Stimulated activated CD4-positive, alpha-beta T cell treated with anti-CD3 and anti-CD28 coated beads, Interleukin-15, amount 100 ng/mL, for 24 hours (primary cell): ENCODE measurements around the gene CAMKMT.

ENCODE experiments used
- DNase-seq: peaks from one replicate; pipeline ENCODE4 v3.0.0-alpha.2; 2020

The CAMKMT gene

DNA sequence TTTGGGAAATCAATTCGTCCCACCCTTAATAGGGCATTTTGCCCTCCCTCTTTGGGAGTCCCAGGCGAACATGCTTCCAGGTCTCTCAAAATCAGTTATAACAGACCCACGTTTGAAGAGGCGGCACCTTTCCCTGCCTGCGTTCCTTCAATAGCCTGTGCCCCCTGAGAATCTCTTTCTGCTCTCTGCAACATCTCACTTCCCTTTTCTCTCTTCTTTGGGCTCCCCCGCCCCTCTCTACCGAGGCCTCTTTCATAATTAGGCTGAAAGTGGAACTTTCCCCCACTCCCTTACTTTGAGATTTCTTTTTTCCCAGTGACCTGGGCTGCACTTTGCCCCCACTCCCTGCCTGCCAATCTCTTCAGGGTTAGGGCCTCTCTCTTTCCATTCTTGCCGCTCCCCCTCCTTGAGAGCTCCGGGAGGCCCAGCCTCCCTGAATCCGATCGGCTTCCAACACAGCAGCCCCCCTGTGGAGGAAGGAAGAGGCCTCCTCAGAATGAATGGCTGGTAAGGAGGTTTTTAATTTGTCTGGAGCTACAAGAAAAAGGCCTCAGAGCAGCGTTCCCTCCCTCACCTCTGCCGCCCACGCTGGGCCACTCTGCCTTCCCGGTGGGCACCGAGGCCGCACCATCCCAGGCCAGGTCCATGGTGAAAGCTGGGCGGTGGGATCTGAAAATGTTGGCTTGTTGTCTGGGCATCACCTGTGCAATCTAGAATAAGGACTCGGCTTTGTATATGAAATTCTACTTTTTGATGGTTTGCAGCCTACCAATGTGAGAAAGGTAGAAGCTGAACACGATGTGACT is 417.1 kb downstream of the CAMKMT start:
- no peak for DNase-seq

DNA sequence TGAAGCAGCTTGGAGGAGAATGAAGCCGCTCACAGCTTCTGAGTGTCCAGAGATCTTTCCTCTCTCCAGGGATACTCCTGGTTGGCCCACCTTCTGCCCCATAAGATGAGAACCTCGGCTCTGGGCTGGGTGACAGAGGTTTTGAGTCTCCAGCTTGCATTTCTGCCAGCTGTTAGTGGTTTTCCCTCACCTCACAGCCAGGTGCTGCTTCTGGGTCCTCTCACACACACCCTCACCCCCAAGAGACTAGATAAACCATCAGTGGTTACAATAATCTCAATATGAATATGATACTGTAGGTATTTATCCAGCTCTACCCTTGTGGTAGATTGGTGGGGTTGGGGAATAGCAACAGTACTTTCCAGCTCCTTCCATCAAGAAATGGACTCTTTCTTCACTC is 418.0 kb downstream of the CAMKMT start:
- no peak for DNase-seq

DNA sequence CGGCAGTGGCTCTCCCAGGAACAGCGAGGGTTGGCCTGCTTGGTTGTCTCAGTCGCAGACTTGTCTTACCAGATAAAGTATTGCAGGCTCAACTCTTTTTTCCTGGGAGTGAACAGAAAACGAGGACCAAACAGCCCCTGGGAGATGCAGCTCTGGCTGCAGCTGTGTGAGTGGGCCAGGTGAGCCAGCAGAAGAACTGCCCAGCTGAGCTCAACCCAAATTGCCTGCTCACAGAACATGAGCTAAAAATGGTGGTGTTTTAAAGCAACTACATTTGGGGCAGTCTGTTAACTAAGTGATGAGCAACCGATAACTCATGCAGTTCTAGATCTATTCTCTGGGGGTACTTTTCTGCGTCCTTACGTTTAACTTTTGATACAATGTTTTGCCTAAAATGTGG is 418.7 kb downstream of the CAMKMT start:
- DNase-seq: no peak

DNA sequence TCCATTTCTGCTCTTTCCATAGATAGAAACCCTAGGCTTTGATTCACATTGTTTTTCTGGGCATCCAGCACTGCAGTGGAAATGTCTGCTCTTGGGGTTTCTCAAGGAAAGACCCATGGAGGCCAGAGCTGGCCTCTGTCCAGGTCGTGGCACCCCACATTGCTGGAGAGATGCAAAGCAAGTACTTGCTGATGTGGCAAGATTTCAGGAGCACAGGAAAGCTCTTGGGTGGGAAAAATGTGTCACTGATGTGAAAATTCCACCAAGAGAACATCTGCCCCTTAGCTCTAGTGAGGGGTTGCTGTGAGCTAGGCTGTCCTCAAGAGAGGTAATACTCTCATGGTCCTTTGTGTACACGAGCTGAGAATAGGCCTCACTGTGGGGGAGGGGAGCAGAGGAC is 423.7 kb downstream of the CAMKMT start:
- DNase-seq: no peak

DNA sequence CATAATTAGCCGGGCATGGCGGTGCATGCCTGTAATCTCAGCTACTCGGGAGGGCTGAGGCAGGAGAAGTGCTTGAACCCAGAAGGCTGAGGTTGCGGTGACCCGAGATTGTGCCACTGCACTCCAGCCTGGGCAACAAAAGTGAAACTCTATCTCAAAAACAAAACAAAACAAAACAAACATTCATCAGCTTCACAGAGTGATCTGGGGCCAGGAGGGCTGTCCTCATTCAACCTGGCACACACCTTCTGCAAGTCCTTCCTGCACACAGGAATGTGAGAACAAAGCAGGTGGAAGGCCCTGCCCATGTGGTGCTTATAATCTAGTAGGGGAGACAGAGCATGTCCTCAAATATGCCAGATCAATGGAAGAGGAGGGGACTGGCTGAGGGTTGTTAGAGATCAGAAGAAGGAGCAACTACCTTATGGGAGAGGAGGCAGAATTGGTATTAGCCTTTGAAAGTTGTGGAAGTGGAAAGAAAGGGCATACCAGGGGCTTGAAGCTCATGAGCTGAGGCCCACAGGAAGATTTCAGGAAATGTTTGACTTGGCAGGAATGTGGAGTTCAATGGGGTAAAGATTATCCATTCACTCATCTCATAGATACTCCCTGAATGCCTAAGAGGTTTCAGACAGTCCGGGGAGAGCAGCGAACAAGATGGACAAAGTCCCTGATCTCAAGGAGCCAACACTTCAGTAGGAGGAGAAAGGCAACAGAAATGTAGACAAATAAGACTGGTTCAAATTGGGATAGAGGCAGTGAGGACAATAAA is 424.5 kb downstream of the CAMKMT start:
- DNase-seq: no peak

DNA sequence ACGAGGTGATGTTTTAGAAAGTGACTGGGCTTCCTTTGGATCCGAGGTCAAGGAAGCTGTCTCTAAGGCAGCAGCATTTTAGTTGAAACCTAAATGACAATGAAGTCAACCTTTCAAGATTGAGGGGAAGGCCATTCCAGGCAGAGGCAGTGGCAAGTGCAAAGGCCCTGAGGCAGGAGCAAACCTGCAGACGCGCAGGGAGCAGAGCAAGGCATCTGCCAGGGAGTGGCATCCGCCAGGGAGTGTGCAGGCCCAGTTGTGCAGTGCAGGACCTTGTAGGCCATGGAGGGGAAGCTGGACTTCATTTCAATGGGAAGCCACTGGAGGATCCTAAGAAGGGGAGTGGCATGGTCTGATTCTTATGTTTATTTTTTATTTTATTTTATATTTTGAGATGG is 425.1 kb downstream of the CAMKMT start:
- DNase-seq: no peak

DNA sequence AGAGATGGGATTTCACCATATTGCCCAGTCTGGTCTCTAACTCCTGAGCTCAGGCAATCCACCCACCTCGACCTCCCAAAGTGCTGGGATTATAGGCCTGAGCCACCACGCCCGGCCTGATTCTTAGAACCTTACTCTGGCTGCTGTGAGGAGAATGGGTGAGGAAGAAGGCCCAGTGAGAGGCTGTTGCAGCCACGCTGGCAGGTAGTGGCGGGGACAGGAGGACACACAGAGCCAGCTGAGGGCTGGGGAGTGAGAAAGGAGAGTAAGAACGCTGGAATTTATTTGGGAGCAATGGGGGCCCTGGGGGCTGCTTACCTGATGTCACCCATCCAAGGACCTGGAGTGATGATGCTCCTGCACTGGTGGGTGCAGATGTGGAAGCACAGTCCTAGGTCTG is 425.9 kb downstream of the CAMKMT start:
- DNase-seq: no peak

DNA sequence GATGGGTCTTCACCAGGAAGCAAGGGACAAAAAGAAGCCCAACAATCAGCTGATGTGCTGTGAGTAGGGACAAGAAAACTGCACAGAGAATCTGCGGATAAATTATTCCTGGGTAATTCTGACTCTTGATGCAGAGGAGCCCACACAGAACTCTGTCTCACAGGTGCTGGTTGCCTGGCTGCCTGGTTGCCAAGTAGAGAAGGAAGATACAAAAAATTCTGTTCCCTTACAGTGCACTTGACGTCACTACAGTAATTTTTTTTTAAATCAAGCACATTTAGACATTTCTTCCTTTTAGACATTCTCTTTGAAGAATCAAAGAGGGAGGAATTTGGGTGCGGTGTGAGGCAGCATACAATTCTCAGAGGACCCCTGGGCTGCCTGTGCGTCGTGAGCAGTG is 427.7 kb downstream of the CAMKMT start:
- no peak for DNase-seq

DNA sequence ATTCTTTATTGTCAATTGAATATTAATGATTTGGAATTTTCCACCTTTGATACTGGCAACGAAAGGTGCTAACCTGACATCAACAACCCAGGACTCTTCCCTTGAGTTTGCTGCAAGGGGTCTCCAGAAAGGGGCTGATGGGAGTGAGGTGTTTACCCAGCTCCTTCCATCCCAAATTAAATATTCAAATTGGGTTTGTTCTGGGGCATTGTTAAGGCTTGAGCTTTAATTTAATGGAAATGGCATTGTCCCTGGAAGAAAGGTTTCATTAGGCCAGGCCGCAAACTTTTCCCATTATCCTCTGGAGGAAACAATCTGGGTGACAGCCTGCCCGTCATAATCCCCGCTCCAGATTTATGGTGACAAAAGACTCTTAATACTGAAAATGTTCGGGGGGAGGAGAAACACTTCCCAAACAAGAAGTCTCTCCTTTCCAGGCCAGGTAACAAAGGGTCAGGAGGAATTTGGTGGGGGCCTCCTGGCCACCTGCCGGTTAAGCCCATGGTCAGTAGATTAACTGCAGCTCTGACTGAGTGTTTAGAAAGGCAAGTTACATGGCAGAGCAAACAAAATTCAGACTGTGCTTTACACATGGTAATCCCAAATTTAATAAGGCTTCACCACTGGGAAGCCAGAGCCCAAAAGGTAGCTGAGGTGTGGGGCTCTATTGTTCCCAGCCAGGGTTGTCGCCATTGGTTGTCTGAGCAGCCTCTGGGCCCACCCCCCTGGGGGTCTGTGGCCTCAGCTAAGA is 428.4 kb downstream of the CAMKMT start:
- no peak for DNase-seq

DNA sequence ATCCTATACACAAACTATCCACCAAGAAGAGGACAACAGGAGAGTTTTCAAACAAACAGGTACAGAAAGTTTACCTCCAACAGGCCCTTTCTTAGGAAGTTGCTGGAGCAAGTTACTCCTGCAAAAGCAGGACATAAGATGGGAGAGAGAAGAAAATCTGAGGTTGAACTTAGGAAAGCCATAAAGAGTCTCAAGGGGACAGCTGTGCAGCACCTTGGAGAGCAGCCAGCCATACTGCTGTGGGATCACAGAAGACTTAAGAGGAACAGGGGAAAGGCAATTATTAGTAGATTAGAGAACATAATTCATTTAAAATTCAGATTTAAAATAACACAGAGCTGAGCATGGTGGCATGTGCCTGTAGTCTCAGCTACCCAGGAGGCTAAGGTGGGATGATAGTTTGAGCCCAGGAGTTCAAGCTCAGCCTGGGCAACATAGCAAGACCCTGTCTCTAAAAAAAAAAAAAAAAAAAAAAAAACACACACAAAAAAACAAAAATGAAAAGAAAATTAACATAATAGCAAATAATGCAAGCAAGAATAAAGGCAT is 431.6 kb downstream of the CAMKMT start:
- no peak for DNase-seq

DNA sequence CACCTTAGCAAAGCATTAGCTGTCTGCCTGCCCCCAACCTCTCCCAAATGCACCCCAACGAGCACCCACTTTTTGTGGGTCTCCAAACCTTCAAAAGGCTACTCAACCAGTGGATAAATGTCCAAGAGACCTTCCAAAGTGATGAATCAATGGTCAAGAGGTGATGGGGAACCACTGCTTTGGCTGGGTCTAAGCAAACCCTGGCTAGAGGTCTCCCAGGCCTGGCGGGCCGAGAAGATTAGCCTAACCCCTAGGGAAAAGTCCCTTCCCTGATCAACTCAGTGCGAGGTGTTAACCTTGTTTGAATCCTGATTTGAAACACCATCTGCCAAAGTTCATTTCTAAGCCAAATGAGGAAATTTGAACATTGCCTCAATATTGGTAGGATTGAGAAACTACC is 435.0 kb downstream of the CAMKMT start:
- no peak for DNase-seq

DNA sequence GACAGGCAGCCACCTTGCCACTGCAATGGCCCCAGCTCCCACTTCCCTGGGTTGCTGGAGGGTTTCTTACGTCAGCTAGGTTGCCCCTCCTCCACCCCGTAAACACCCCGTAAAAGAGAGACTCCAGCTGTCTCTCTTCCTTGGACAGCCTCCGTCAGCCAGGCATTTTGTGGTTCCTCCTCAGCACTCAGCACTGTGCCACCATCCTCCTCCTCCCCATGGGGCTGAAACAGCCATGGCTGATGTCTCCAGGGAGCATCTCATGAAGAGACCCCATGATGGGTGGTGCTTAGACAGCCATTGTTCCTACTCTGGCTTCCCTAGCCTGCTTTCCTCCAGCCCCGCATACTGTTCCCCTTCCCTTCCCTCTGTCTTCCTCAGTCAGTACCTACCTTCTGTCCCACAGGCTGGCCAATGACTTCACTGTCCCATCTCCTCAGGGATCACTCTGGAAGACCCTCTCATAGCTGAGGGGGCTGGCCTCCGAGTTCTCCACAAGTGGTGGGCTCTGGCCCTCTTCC is 436.5 kb downstream of the CAMKMT start:
- no peak for DNase-seq

DNA sequence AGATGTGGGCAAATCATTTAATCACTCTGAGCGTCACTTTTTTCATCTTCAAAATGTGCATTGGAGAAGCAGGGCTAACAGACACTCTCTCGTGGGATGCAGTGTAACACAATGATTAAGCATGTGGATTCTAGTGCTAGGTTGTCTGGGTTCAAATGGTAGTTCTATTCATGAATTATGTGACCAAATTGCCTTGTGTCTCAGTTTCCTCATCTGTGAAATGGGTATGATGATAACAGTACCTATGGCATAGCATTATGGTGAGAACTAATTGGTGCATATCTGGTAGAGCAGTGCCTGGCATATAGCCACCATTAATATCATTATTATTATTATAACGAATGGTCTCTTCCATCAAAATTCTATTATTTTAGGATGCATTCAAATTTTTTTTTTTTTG is 437.4 kb downstream of the CAMKMT start:
- DNase-seq: no peak

DNA sequence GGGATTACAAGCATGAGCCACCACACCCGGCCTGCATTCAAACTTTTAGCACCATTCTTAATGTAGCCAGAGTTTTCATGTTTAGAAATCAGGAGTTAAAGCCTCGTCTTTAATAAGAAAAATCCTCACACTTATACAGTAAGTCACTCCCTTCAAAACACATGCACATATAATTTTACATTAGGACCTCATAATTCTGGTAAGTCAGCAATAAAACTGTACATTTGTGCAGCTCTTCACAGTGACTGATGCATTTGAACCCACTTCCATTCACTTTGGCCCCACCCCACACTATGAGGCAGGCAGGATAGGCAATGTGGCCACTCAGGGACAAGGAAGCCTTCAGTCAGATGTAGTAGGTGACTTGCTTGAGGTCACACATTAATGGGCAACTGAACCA is 438.0 kb downstream of the CAMKMT start:
- DNase-seq: no peak

DNA sequence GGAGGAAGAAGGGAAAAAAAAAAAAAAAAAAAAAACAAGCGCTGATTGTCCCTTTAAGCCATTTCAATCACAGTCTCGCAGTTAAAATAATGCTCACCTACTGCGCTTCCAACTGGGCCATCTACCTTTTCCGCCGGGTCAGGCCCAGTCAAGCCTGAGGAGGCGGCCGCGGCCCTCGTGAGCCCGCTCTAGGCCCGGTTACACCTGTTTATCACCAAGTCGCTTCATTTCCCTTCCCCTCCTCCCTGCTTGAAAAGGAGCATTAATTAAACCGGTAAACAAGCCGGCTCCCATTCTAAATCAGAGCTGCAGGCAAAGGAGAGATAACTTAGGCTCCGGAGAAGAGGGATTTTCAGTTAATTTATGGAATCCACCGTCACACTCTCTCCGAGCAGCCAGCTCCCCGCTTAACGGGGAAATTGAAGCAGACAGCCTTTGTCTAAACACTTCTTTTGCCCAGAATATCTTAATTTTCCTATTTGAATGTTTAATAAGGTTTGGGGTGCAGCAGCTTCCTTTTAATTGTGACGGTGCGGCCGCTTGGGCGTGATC is 439.6 kb downstream of the CAMKMT start:
- no peak for DNase-seq

DNA sequence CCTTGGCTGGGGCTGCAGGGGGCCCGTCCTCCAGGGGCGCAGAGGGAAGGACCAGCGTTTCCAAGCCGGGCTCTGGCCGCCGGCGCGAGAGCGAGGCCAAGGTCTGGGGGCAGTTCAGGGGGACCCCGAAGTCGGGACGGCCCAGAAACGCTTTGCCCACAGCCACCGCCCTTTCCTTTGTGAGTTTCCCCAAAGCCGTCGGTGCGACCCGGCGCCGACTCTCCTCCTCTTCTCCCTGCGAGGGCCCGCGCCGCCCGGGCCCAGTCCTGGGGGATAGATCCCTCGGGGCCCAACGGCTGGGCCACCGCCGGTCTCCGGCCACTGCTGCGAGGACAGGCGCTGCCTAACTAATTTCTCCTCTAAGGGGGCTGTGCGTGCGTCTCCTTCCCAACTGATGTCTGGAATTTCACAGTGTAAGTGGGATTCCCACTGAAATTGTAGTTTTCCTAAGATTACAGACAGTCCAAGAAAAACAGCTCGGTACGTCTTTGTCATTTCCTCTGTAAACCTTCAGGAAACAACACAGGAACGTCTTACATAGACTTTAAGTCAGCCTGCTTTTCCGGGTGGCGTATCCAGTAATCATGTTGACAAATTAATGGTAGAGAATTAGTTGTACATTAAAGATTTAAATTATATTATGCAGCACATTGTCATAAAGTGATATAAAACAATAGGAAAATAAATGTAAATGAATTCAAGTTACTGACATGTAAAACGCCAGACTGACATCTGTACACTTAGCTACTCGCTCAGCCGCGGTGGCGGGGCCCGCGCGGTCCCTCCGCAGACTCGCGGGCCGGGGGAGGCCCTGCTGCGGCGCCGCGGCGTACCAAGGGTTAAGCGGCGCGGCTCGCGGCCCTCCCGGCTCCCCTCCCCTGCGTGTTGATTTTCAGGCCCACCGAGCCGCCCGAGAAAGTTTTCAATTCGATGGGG is 440.4 kb downstream of the CAMKMT start:
- DNase-seq: peak; percentile 15

DNA sequence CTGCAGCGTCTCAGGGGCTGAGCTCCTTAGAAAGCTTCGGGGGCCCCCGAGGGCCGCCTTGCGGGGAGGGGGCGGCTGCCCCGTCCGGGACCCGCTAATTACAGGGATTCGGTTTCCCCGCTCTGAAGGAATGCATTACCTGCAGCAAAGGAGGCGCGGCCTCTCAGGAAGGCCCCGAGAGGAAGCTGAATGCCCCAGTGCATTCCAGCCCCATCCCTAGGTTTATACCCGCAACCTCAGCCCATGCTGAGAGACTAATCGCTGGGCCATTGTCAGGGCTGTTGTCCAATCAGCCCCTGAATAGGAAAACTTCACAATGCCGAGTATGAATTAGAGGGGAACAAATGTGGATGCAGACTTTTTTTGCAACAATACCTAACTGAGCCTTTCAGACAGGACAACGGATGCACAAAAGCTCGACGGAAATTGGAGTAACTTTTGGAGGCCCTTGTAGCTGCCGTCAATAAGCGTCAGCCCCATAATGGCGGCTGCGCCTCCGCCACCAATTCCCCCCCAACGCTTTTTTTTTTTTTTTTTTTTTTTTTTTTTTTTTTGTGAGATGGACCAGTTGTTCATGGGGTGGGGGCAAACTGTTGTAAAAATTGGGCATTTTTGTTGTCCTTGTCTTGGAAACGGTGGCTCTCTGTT is 441.2 kb downstream of the CAMKMT start:
- peak; percentile 6 for DNase-seq

DNA sequence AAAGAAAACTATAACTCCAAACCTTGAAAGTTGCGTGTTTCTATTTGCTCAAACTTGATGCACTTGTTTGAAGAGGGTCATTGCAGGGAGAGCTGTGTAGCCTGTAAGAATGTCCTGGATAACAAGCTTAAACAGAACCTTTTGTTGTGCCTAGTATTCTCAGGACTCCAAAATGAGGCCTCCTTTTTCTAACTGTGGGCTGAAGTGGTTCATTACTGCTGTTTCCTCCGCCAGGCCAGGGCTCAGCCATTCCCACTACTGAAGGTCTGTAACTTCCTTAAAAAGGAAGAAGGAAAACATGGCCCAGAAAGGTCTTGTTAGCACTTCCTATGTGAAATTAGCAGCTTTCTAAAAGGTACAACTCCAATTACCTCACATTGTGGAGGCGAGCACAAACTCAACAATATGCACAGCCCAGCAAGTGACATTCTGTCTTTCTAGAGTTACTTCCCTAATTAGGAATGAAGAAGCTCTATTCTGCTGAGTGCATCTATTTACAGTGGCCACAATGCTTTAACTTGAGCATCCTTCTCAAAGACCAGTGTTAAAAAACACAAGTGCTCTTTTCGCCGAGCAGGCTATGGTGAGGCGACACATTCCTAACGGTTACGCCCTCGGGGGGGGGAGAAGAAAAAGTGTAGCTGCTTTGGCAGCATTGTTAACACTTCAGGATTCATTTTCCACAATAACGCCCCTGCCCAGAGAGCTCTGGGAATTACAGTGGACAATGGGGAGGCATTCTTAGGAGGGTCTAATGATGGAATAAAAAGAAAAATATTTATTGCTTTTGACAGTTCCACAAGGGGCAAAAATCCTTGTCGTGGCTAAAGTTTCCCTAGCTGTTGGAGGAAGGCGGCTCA is 442.9 kb downstream of the CAMKMT start:
- DNase-seq: no peak

DNA sequence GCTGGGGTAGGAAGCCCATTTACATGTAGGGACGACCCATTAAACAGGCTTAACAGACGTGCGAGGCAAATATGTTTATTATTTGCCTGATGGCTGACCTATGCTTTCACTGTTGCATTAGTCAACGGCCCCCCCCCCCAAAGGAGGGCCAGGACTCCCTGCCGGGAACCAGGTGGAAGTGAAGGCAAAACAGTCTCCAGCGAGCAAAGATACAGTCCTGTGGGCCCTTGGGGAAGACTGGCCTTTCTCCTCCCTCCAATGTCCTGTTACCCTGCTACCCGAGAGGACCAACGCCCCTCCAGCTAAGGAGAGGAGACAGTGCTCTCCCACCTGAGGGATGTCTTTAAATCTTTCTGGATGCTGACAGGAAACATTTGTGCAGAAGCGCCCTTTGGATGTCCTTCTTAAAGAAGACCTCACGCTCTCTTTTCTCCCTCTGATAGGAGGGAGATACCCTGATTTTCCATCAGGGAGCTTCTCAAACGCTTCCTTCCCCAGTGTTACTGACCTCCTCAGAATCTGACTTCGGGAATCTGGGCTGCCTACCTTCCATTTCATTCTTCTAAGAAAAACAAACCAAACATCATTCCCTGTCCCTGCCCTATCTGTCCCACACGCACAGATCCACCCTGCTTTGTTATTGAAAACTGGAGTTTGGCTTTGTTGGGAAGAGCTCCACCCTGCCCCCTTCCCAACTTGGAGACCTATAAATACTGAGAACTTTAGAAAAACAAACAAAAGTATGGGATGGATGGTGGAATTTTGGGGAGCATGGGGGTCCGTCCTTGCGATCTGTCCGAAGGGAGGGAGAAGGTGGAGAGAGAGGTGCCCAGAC is 443.9 kb downstream of the CAMKMT start:
- DNase-seq: no peak
